ENCODE results near the gene ANKDD1A. TPM values are rescaled to one million over a fixed set of nuclear protein-coding genes. Genes with fewer than 3 reads are reported as not detected.

Gene ANKDD1A
- total and polyA plus RNA-seq, 2 experiments from 2014 or later, result 6.7 to 9.3 TPM

- TF ChIP-seq ZNF462 (CRISPR knock-in tag; IDR thresholded peaks at IDR 0.05) (no peak), EZH2 (IDR thresholded peaks at IDR 0.05; ENCODE audit: low read depth, unreplicated experiment) (no peak), CREB1 (CRISPR knock-in tag; IDR thresholded peaks at IDR 0.05; ENCODE audit: low read depth) (no peak), ZNF331 (CRISPR knock-in tag; IDR thresholded peaks at IDR 0.05; ENCODE audit: low read depth) (no peak), STAT1 (IDR thresholded peaks at IDR 0.05; ENCODE audit: unreplicated experiment) (no peak), POLR2AphosphoS5 (IDR thresholded peaks at IDR 0.05; ENCODE audit: low read depth) (no peak), NANOG (IDR thresholded peaks at IDR 0.05; ENCODE audit: borderline replicate concordance) (no peak)
Measured at GRCh38 chr15:64926661-64927060, 15.0 kb downstream of the ANKDD1A start (continued).

- peaks cover 8% of the 10 kb centered on the region for H3K27me3 Mint-ChIP-seq (ENCODE audit: insufficient read depth, low read depth, poor library complexity)
- ATAC-seq, result no peak
- Histone ChIP-seq H3K9me2 (ENCODE audit: insufficient read depth) (no peaks in the 10 kb centered on the region), H3K4me1 (ENCODE audit: insufficient read depth) (no peaks in the 10 kb centered on the region), H3K27me3 (ENCODE audit: insufficient read depth) (no peaks in the 10 kb centered on the region), H3K79me2 (replicated peaks; ENCODE audit: insufficient read depth) (no peaks in the 10 kb centered on the region), H3K4me3 (no peak overlapping the region), H2AFZ (no peak overlapping the region), H4K20me1 (replicated peaks; ENCODE audit: insufficient read depth) (no peaks in the 10 kb centered on the region; the same call in 1 of the 2 replicates), H3K36me3 (ENCODE audit: insufficient read depth) (no peaks in the 10 kb centered on the region), H3K4me2 (no peak overlapping the region), H3K27ac (ENCODE audit: low read depth) (no peak overlapping the region; the same call in 1 of the 2 replicates), H3F3A (replicated peaks; ENCODE audit: low read depth) (0 out of 2 replicates have a peak, but pooled peaks cover 2% of the 10 kb centered on the region)
- H3K36me3 Mint-ChIP-seq (ENCODE audit: low read depth), result peaks cover 1% of the 10 kb centered on the region; the same call in 1 of the 3 replicates
- no peak overlapping the region for H3K27ac Mint-ChIP-seq
- no peak overlapping the region for H3K4me3 Mint-ChIP-seq
- DNase-seq (ENCODE audit: low spot score), result no peak
- TF ChIP-seq NANOG (IDR thresholded peaks at IDR 0.05; ENCODE audit: borderline replicate concordance), result no peak
- no peak for TF ChIP-seq EZH2 (IDR thresholded peaks at IDR 0.05; ENCODE audit: low read depth, unreplicated experiment)
- no peak for TF ChIP-seq REST (IDR thresholded peaks at IDR 0.05; ENCODE audit: unreplicated experiment)
- no peaks in the 10 kb centered on the region for H3K9me3 Mint-ChIP-seq
- peaks cover 4% of the 10 kb centered on the region; the same call in 2 of the 3 replicates for H3K4me1 Mint-ChIP-seq
Measured at GRCh38 chr15:64928626-64929220, 17.0 kb downstream of the ANKDD1A start.

All from GM23338 (cell line).